MM.1S (cell line): ENCODE measurements around the gene YLPM1.

Source experiments
- DNase-seq: peaks from one replicate; pipeline ENCODE4 v3.0.0-alpha.2; 2015
- H2AFZ ChIP-seq: fragments of 300-600 bp; sonication (generic); 2 replicates; pipeline ENCODE4 v1.6.0; 2016; ENCODE audit warnings: antibody characterized with exemption, low read length
- H3F3A ChIP-seq: fragments of 300-600 bp; sonication (generic); 2 replicates; pipeline ENCODE4 v1.6.1; 2016; ENCODE audit warnings: mild to moderate bottlenecking, antibody characterized with exemption, low read length, moderate library complexity, mixed read lengths; ENCODE audit not compliant: insufficient read depth
- H3K27ac ChIP-seq: fragments of 300-600 bp; sonication (generic); 2 replicates; pipeline ENCODE4 v1.5.1; 2016; ENCODE audit warnings: mild to moderate bottlenecking, low read length
- H3K27me3 ChIP-seq: fragments of 300-600 bp; sonication (generic); replicated peaks from 2 replicates; pipeline ENCODE4 v1.6.0; 2016; ENCODE audit warnings: low read length; ENCODE audit not compliant: insufficient read depth
- H3K36me3 ChIP-seq: fragments of 300-600 bp; sonication (generic); replicated peaks from 2 replicates; pipeline ENCODE4 v1.6.1; 2016; ENCODE audit warnings: mild to moderate bottlenecking, low read length, mixed read lengths; ENCODE audit not compliant: insufficient read depth
- H3K4me1 ChIP-seq: fragments of 300-600 bp; sonication (generic); 2 replicates; pipeline ENCODE4 v1.6.1; 2016; ENCODE audit warnings: low read length, mixed read lengths
- H3K4me2 ChIP-seq: fragments of 300-600 bp; sonication (generic); 2 replicates; pipeline ENCODE4 v1.6.0; 2016; ENCODE audit warnings: low read depth, low read length
- H3K4me3 ChIP-seq: fragments of 300-600 bp; sonication (generic); 2 replicates; pipeline ENCODE4 v1.5.1; 2016; ENCODE audit warnings: low read length, mixed read lengths
- H3K79me2 ChIP-seq: fragments of 300-600 bp; sonication (generic); 2 replicates; pipeline ENCODE4 v1.6.1; 2016; ENCODE audit warnings: mixed run types, low read length, mixed read lengths
- H3K9ac ChIP-seq: fragments of 300-600 bp; sonication (generic); 2 replicates; pipeline ENCODE4 v1.6.1; 2016; ENCODE audit warnings: low read length, mixed read lengths
- H3K9me2 ChIP-seq: fragments of 300-600 bp; sonication (generic); replicated peaks from 2 replicates; pipeline ENCODE4 v1.6.1; 2016; ENCODE audit warnings: mild to moderate bottlenecking, low read length, mixed read lengths; ENCODE audit not compliant: insufficient read depth
- H3K9me3 ChIP-seq: fragments of 300-600 bp; sonication (generic); replicated peaks from 2 replicates; pipeline ENCODE4 v1.6.1; 2016; ENCODE audit warnings: mild to moderate bottlenecking, low read length, mixed read lengths; ENCODE audit not compliant: insufficient read depth
- H4K20me1 ChIP-seq: fragments of 300-600 bp; sonication (generic); 2 replicates; pipeline ENCODE4 v1.6.1; 2016; ENCODE audit warnings: mild to moderate bottlenecking, low read length, moderate library complexity, mixed read lengths; ENCODE audit not compliant: insufficient read depth
- EZH2 ChIP-seq: fragments of 300-600 bp; sonication (generic); optimal IDR thresholded peaks from 2 replicates; pipeline ENCODE3; 2017; ENCODE audit warnings: low read depth, mild to moderate bottlenecking, antibody characterized with exemption, low read length, mixed read lengths
- EZH2phosphoT487 ChIP-seq: fragments of 300-600 bp; sonication (generic); IDR thresholded peaks from 2 replicates; pipeline ENCODE4 v1.6.1; 2018; ENCODE audit warnings: antibody characterized with exemption, low read length
- TF ChIP-seq, protein P1 (sequence below): fragments of 300-600 bp; sonication (generic); IDR thresholded peaks from 2 replicates; pipeline ENCODE4 v1.5.1; 2016; ENCODE audit warnings: antibody characterized with exemption, low read length, mixed read lengths

YLPM1 gene

DNA sequence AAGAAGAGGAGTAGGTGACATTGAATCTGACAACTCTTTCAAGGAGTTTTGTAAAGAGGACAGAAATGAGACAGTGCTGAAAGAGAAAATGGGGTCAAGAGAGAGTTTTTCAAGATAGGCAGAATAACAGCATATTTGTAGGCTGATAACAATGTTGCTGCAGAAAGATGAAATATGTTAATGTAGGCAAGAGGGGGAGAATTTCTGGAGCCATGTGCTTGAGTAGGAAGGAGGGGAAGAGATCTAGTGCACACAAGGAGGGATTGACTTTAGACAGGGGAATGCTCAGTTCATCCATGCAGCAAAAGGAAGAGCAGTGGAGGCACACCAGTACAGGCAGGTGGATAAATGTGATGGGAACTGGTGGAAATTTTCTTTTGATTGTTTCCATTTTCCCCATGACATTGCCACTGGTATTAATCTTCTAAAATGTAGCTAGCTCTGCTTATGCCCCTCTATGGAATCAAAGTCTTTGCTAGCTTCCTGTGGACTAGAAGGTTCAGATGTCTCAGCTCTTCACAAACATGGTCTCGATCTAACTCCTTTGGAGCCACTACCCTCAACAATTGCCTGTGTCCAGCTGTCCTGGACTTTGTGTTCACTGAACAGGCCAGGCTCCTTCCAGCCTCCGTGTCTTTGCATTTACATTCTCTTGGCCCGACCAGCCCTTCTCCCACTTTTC is 103.7 kb downstream of the YLPM1 start:
- Histone ChIP-seq H3F3A (no peaks in the 10 kb centered on the region), H3K36me3 (no peaks in the 10 kb centered on the region), H3K4me2 (no peak overlapping the region), H3K27me3 (no peaks in the 10 kb centered on the region), H2AFZ (no peak overlapping the region), H4K20me1 (no peaks in the 10 kb centered on the region), H3K79me2 (no peaks in the 10 kb centered on the region), H3K4me1 (no peaks in the 10 kb centered on the region), H3K9me3 (no peaks in the 10 kb centered on the region), H3K27ac (no peak overlapping the region), H3K9ac (no peak overlapping the region), H3K9me2 (no peaks in the 10 kb centered on the region), H3K4me3 (no peak overlapping the region)
- no peak for DNase-seq
- TF ChIP-seq EZH2 (no peak), EZH2phosphoT487 (no peak)
- TF ChIP-seq, protein P1, sequence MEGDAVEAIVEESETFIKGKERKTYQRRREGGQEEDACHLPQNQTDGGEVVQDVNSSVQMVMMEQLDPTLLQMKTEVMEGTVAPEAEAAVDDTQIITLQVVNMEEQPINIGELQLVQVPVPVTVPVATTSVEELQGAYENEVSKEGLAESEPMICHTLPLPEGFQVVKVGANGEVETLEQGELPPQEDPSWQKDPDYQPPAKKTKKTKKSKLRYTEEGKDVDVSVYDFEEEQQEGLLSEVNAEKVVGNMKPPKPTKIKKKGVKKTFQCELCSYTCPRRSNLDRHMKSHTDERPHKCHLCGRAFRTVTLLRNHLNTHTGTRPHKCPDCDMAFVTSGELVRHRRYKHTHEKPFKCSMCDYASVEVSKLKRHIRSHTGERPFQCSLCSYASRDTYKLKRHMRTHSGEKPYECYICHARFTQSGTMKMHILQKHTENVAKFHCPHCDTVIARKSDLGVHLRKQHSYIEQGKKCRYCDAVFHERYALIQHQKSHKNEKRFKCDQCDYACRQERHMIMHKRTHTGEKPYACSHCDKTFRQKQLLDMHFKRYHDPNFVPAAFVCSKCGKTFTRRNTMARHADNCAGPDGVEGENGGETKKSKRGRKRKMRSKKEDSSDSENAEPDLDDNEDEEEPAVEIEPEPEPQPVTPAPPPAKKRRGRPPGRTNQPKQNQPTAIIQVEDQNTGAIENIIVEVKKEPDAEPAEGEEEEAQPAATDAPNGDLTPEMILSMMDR: no peak

DNA sequence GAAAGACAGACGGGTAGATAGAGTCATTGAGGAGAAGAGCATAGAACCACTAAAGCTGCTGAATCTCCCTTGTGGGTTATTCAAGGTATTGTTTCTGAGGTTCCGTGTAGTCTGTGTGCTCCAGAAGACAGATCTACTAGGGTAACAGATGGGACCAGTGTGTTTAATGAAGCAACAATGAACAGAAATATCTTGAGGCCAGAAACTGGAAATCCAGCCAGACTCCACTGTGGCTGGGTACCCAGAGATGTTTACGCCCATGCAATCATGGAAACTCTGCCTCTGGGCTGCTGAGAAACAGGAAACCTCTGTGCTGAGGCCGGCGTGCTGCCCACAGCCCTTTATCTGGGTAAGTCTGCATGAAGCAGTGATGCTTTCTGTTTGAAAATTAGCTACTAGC is 104.6 kb downstream of the YLPM1 start:
- TF ChIP-seq EZH2: no peak
- TF ChIP-seq, protein P1: no peak
- TF ChIP-seq EZH2phosphoT487: no peak
- no peaks in the 10 kb centered on the region for H3K27me3 ChIP-seq
- H3K79me2 ChIP-seq: no peaks in the 10 kb centered on the region
- H3K4me2 ChIP-seq: no peak overlapping the region
- no peak overlapping the region for H3K4me3 ChIP-seq
- no peaks in the 10 kb centered on the region for H3K9me3 ChIP-seq
- no peak for DNase-seq
- no peaks in the 10 kb centered on the region for H4K20me1 ChIP-seq
- H2AFZ ChIP-seq: no peak overlapping the region
- no peaks in the 10 kb centered on the region for H3K36me3 ChIP-seq
- H3F3A ChIP-seq: no peaks in the 10 kb centered on the region
- no peak overlapping the region for H3K27ac ChIP-seq
- H3K9ac ChIP-seq: no peak overlapping the region
- no peaks in the 10 kb centered on the region for H3K4me1 ChIP-seq
- H3K9me2 ChIP-seq: no peaks in the 10 kb centered on the region

DNA sequence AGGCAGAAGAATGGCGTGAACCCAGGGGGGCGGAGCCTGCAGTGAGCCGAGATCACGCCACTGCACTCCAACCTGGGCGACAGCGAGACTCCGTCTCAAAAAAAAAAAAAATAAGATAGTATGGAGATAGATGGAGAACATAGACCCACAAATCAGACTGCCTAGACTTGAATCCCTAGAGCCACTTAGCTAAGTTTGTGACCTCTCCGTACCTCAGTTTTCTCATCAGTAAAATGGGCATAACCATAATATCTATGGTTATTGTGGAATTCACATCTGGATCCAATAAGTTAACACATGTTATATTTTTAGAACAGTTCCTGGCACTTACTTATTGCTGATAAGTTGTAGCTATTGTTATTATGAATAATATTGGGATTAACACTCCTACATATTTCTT is 105.6 kb downstream of the YLPM1 start:
- H3F3A ChIP-seq: no peaks in the 10 kb centered on the region

More for the DNA sequence above, 105.6 kb downstream of the YLPM1 start:
- H3K4me2 ChIP-seq: no peak overlapping the region
- no peak for TF ChIP-seq EZH2
- no peak for TF ChIP-seq EZH2phosphoT487
- TF ChIP-seq, protein P1: no peak
- H2AFZ ChIP-seq: no peak overlapping the region
- H3K79me2 ChIP-seq: no peaks in the 10 kb centered on the region
- no peak for DNase-seq
- H3K9me2 ChIP-seq: no peaks in the 10 kb centered on the region
- no peaks in the 10 kb centered on the region for H4K20me1 ChIP-seq
- no peak overlapping the region for H3K9ac ChIP-seq
- no peaks in the 10 kb centered on the region for H3K27me3 ChIP-seq
- H3K36me3 ChIP-seq: no peaks in the 10 kb centered on the region
- H3K4me1 ChIP-seq: no peaks in the 10 kb centered on the region
- H3K4me3 ChIP-seq: no peak overlapping the region
- H3K9me3 ChIP-seq: no peaks in the 10 kb centered on the region
- no peak overlapping the region for H3K27ac ChIP-seq
